NCI-H345 treated with DMSO at 0.1 percent for 48 hours (cell line): ENCODE results near the gene ARCN1.

Experiments used
- DNase-seq: peaks from one replicate; lab custom pipeline; 2025; ENCODE audit not compliant: unreplicated experiment; lab: John Stamatoyannopoulos, UW

ARCN1 gene

DNA sequence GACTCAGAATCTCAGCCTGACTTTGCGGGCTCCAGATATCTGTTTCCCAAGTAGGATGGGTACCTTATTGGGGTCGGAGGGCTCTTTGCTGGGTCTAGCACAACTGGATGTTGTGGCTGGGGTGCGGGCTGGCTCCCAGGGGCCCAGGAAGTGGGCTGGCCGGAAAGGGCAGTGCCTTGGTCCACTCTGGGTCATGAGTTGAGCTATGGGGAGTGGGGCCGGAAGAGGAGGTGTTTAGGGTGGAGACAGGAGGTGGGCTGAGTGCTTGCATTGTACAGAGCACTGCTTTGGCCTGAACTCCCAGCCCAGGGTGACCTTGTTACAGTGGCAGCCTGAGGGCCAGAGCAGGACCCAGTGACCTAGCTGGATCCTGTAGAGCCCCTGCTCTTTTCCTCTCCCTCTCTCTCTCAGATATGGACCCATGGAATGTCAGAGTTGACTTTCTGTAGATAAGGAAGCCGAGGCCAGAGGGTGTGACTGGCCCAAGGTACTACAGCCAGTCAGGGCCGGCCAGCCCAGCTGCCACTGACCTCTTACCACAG, 48.4 kb downstream of the ARCN1 start:
- DNase-seq, result no peak

DNA sequence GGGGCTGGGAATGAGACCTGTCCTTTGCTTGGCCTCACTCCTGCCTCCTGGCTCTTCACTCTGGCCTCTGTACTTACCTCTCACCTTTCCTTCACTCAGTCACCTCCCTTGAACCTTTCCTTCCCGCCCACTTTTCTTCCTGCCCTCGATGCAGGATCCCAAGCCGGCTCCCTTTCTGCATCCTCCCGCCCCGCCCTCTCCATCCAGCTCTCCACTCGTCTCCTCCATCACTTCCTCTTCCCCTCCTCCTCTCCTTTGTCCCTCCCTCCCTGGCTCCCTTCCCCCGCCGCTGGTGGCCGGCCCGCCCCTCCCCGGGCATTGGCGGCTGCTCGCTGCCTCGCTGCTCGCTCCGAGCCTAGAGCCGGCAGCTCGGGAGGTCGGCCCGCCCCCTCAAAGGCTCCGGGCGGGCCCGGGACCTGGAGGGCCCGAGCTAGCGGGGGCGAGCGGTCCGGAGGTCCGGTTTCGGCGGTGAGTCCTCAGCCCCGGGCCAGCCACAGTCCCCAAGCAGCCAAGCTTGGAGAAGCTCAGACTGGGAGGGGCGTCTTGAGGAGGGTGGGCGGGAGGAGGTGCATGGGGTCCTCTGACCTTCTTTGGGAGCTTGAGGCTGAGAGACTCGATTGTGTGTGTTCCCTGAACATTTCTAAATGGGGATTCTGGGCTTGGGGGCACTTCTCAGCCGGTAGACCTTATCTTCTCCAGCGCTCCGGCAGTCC, 49.0 kb downstream of the ARCN1 start:
- DNase-seq, result peak; percentile 64

DNA sequence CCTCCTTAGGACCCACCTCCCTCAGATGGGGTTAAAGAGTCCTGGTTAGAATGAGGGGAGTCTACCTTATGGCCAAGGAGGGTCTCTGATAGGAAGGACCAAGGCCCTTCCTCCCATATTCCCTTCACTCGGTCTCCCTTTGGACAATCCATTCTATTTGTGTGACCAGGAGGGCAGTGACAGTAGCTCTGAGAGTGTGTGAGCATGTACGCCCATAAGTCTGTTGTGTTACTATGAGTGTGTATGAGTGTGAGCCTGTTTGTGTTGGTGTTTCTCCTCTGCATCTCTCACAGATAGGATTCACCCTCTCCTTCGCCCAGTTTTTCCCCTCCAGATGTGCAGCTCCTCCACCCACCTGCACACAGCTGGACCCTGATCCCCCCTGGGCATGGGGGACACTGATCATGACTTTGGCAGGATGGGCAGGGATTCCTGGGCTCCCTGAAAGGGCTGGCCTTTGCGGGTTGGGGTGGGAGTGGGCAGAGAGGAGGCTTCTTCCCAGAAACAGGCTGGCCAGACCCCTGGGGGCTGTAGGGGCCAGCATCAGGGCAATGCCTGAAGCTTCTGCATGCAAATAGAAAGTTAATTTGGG, 49.7 kb downstream of the ARCN1 start:
- DNase-seq, result no peak

DNA sequence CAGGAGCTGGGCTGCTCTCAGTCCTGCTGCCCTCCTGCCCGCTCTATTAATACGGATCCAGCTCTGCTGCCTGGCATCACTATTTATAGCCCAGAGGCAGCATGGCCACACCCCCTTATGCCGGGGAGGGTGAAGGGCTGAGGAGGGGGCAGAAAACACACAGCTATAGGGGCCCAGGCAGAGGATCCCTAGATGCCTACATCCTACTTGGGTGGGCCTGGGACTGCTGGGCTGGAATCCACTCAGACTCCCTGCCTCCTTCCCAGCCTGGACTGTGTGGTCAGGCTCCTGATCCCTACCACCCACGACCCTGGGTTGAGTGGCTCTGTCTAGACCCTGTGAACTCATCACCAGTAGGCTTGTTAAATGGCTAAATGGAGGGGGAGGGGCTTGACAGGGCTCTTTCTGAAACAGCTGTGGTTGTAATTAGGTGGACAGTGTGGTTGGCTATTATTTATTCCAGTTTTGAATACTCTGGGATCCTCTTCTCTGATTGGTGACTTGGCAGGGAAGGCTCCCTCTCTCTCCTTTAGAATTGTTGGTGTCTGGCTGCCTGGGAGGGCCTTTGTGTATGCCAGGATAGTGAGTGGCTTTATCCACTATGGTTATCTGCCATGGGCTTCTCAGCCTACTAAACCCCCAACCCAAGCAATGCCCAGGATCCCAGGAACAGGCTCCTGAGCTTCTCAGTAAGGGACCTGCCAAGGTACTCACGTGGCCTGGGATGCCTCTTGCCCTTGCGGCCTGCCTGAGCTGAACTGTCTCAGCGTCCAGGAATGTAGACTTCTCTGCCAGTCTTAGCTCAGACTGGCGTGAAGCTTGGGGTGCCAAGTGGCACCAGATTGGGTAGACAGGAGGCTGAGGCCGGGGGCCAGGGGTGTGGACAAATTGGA, 50.4 kb downstream of the ARCN1 start:
- DNase-seq, result peak; percentile 61

DNA sequence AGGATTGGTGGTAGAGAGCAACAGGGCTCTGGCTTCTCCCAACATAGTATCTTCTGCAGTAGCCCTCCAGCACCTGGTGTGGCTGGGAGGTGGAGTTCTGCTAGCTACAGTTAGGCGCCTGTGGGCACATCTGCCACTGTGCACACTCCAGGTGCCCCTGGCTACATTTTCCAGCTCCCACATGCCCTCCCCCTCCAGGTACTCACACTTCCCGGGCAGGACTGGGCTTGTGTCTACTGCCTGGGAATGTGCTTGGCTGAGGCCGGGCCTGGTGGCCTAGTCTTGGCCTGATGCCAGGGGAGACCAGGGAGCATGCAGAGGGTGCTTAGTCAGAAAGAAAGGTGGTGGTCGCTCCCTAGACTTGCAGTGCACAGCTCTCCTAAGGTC, 51.1 kb downstream of the ARCN1 start:
- DNase-seq, result peak; percentile 93

DNA sequence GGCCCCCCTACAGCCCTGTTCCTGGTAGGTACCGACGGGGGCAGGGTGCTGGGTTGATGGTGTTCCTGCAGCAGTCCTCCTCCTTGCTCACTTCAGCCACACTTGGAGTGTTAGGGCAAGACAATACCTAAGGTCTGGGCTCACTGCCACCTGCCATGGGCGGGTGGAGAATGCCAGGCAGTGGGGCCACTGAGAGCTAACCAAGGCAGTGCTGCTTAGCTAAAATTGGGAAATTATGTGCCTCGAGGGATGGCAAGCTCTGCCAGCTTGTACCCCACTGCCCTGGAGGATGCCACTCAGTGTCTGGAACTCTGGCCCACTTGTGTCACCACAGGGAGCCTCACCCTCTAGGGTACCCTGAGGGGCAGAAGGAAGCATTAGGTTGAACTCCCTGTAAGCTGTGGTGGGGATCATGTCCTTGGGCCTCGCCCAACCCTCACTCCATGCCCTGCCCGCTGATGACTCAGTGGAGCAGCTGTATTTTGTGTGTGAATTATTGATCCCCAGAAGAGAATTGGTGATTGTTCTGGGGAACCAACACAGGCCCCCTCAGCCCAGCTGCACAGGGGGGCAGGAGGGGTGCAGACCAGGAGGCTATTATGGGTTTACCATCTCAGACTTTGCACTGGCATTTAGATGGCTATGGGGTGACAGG, 53.0 kb downstream of the ARCN1 start:
- peak; percentile 65 for DNase-seq

DNA sequence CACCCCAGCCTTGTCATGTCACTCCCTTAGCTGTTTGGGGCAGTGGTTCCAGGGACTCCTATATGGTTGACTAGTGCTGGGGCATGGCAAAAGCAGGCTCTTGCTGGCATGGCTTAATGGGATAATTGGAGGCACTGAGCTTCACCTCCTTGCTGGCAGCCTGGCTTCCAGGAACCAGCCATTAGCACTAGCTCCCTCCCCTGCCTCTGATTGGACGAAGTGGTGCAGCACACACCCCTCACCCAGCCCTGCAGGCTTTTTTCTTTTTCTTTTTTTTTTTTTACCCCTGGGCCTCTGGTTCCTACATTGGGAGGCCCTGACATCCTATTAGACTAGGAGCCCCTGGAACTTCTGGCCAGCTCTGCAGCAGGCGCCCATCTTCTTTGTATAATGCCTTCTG, 53.8 kb downstream of the ARCN1 start:
- no peak for DNase-seq

DNA sequence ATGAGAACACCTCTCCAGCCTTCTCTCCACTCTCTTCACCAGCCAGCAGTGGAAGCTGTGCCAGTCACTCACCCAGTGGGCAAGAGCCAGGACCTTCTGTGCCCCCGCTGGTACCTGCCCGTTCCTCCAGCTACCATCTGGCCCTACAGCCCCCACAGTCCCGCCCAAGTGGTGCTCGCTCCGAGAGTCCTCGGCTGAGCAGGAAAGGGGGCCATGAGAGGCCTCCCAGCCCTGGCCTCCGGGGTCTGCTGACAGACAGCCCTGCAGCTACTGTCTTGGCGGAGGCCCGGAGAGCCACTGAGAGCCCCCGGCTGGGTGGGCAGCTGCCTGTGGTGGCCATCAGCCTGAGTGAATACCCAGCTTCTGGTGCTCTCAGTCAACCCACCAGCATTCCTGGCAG, 55.4 kb downstream of the ARCN1 start:
- no peak for DNase-seq

DNA sequence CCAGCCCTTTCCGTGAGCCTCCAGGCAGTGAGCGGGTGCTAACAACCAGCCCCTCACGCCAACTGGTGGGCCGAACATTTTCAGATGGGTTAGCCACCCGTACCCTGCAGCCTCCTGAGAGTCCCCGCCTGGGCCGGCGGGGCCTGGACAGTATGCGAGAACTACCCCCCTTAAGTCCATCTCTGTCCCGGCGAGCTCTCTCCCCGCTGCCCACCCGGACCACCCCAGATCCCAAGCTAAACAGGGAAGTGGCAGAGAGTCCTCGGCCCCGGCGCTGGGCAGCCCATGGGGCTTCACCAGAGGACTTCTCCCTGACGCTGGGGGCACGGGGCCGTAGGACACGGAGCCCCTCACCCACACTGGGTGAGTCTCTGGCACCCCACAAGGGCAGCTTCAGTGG, 55.8 kb downstream of the ARCN1 start:
- no peak for DNase-seq

DNA sequence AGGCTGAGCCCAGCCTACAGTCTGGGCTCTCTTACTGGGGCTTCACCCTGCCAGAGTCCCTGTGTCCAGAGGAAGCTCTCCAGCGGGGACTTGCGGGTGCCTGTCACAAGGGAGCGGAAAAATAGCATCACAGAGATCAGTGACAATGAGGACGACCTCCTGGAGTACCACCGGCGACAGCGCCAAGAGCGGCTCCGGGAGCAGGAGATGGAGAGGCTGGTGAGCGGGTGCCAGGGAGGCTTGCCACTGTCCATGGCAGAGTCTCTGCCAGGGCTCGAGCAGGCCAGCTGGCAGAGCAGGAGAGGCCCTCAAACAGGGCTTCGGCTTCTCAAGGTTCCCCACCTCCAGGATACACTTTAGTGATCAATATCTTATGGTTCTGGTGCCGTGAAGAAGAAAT, 56.2 kb downstream of the ARCN1 start:
- no peak for DNase-seq

DNA sequence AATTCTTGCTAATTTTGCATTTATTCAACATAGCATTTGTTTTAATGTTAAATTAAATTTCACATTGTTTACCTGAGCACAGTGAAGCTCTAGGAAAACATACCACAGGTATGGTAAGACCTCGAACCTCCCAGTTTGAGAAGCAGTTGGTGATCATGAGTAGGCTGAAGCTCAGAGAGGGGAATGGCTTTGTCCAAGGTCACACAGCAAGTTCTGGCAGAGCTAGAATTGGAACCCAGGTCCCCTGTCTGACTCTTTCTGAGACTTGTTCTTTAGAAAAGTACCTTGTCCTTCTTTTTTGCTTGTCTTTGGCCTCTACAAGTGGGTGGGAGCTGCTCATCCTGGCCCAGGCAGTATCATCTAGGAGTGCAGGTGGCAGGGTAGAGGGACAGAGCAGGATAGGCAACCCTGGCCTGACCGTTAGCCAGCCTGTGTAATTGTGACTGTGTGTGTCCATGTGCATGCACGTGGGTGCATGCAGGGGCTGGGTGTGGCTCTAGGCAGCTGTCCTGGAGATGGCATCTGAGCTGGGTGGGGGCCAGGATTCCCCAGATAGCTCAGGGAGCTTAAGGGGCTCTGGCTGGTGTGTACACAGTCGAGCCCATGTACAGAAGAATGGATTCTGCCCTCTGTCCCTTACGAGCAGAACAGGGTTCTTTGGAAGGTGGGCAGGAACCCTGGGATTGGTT, 56.8 kb downstream of the ARCN1 start:
- DNase-seq, result no peak

DNA sequence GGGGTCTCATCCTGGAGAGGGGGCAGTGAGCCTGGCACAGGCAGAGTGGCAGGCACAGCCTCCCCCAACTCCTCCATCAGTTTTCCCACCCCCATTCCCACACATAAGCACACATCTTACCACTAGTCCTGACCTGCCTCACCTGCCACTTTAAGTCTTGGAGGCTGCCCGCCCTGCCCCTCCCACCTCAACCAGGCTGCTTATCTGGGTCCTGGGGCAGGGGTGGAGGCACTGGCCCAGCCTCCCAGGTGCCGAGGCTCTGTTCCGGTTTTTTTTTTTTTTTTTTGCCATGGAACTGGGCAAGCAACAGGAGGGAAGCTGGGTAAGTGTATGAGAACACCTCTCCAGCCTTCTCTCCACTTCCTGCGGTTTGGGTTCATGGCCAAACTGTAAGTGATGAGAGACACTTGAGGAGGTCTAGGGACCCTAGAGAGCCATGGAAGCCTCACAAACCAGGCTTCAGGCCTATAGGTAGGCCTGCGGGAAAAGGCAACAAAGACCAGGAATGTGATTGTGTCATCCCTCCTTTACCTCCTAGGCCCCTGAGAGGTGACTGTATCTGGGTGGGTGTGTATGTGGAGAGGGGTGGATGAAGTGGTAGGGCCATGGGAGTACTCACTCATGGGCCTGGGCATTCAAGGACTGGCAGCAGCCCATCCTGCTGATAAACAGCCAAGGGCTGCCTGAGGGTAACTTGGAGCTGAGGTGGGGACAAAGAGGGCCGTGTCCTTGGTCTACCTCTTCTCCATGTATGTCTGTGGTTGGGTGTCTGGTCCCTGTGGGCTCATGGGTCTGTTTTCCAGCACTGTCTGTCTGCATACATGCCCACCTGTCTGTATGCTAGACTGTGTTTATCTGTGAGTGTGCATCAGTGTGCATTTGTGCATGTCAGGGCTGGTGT, 57.8 kb downstream of the ARCN1 start:
- no peak for DNase-seq

DNA sequence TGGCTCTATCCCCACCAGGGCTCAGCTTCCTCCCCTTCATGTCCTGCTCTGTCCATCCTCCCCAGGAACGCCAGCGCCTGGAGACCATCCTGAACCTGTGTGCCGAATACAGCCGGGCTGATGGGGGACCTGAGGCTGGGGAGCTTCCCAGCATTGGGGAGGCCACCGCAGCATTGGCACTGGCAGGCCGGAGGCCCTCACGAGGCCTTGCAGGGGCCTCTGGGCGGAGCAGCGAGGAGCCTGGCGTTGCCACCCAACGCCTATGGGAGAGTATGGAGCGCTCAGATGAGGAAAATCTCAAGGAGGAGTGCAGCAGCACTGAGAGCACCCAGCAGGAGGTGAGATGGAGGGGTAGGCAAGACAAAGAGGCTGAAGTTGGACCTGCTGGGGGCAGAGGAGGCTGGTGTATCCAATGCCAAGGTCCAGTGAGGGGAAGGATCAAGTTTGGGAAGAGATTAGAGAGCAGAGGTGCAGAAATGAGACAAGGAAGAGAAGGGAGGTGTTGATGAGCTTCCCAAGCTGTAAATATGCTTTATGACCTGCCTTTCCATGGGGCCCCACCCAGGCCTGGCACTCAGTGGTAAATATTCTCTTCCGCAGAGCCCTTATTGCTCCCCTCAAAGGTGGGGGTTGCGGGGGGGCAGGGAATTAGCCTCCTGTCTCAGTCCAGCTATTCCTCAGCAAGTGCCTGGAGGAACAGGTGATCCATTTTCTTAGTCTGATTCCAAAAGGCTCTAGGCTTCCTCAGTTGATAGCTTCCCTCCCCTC, 59.1 kb downstream of the ARCN1 start:
- no peak for DNase-seq

DNA sequence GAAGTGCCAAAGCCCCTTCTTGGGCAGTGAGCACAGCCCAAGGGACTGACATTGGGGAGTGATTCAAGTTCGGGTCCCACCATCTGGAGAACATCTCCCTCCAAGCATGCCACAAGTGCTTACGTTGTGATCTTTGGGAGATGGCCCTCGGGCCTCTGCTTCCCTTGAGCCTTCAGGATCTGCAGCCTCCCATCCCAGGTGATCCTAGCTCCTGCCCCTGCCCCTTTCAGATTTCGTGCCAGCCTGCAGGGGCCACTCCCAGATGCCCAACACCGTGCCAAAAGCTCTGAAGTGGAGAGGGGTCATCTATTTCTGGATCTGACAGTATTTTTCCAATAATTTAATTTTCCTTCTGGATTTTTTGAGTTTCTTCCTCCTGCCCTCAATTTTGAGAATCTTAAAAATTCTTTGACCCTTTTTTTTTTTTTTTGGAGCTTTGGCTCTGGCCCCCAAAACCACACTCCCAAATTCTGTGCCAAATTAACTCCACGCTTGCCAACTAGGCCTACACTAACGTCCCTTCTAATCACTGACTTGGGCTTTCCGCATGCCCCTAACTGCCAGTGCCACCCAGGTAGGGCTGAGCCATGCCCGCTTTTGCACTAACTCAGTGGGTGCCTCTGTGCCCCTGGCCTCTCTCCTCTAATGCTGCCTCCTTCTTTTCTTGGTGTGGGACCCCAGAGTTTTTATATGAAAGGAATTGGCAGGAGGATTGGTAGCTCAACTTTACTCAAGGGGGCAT, 60.5 kb downstream of the ARCN1 start:
- no peak for DNase-seq

DNA sequence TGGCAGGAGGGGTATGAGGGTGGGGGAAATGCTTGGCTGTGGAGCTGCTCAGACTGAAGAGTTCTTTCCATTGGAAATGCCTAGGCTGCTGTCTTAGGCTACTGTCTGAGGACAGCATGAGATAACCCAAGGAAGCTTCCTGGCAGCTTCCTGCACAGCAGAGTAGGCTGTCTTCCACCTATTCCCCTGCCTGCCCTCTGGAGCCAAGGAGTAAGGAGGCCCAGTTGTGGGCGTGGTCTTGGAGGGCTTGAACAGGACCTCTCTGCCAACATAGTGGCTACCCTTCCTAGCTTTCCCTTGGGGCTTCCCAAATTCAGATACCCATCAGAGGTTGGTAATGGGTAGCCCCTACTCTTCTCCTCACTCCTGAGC, 61.1 kb downstream of the ARCN1 start:
- DNase-seq, result no peak

DNA sequence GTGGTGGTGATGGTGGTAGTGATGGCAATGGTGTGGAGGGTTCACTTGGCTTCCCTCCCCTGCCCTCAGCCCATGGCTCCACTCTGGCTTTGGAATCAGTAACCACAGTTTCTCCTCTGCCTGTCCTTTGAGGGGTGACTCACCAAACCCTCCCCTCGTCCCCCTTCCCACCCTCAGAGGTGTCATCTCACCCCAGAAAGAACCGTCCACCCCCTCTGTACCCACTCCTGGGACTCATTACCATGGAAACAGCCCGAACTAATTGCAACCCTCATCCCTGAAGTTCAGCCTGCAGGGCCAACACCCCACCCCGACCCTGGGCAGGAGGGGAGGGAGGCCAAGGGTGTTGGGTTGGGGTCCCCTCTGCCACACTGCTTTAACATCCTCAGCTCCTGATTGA, 61.8 kb downstream of the ARCN1 start:
- DNase-seq, result no peak

DNA sequence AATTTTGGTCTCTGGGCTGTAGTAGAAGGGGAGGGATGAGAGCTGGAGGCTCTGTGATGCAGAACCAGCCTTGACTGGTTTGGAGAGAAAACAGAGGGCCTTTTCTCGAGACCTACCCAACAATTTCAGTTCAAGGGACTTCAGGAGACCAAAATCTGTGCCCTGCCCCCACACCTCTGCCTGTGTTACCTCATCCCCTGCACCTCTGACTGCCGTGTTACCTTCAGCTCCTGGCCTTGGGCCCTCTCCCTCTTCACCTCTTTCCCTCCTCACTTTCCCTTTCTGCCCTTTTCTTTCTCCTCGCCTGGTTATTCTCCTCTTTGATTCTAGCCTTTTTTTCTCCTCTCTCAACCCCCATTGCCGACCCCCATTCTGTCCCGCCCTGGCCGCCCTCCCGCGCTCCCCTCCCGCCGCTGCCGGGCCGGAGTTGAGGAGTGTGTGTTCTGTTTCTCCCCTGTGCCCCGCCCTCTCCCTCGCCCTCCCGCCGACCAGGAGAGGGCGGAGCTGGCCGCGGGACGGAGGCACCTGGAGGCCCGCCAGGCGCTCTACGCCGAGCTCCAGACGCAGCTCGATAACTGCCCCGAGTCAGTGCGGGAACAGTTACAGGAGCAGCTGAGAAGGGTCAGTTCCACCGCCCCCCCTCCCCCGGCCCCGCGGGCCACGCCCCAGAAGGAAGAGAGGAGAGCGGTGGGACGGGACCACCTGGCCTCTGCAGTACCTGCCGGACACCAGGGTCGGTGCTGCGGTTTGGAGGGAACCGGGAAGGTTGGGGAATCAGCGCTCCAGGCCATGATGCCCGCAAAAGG, 62.4 kb downstream of the ARCN1 start:
- no peak for DNase-seq

DNA sequence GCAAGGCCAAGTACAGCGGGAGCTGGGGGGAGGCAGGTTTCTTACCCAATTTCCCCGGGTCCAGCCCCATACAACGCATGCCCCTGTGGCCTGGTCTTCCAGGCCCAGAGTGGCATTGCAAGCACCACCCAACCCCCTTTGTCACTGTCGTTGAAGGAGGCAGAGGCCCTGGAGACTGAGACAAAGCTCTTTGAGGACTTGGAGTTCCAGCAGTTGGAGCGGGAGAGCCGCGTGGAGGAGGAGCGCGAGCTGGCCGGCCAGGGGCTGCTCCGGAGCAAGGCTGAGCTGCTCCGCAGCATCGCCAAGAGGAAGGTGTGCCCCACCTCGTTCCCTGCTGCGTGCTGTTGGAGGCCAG, 63.0 kb downstream of the ARCN1 start:
- no peak for DNase-seq
